Activated CD8-positive, alpha-beta memory T cell treated with anti-CD3 and anti-CD28 coated beads for 1 hour (primary cell): Measurements from ENCODE around the gene PLSCR3.
"Not testable (repeated sequence)": the region's sequence is repeated elsewhere in the genome, so short reads cannot be mapped to it uniquely, and the experiment has no call there.

Experiments
- DNase-seq, 2 donors: peaks; one replicate each; pipeline ENCODE4 v3.0.0-alpha.2; 2020; ENCODE audit warnings: low read depth in 1 of 2; ENCODE audit errors: extremely low read depth in 1 of 2

PLSCR3 gene

DNA sequence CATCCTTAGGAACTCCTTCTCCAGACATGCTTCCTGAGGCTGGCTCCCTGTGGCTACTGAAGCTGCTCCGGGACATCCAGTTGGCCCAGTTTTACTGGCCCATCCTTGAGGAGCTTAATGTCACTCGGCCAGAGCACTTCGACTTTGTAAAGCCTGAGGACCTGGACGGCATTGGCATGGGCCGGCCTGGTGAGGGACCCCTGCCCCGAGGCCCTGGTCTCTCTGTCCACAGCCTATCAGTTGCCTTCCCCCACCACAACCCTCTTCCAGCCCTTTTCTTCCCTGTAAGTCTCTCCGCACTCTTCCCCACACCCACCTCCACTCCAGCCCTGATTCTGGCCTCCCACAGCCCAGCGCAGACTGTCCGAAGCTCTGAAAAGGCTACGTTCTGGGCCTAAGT lies 11.4 kb downstream of the PLSCR3 start:
- no peak for DNase-seq

DNA sequence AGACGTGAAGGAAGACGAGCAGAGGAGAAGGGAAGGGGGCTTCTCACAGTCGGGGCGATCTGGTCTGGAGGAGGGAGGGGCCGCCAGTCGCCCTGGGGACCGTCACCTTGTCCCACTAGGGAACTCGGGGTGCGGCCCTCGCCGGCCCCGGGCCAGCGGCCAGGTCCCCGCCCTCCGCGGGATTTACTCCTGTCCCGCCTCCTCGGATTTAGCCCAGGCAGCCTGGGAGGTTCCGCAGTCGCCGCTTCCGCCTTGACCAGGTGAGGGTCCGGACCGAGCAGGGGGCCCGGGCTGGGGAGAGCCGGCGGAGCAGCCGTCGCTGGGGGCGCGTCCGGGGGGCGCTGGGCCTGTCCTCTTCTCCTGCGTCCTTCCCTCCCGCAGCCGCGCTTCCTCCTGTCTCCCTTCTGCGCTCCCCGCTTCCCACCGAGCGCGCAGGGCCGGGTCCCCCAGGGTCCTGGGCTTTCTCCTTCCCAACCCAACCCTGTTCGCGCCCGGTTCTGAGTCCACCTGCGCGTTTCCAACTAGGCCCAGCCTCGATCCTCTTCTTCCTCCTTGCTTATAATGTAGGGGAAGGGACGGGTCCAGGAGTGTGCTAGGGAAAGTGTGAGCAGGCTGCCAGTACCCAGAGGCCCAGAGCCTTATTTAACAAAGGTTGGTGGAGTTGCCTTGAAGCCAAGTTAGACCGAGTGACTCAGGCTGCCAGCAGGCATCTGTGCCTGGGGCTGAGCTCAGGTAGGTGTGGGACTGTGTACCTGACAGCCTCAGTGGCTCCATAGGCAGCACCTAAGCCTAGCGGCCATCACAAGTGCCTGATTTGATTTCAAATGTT lies 13.3 kb downstream of the PLSCR3 start, which contains the start of gene TNK1:
Gene TNK1, plus strand, starts transcription at position 235 of the 829 bp plus-strand sequence. CDS start 1,838 bp downstream, outside the sequence.
- no peak for DNase-seq

DNA sequence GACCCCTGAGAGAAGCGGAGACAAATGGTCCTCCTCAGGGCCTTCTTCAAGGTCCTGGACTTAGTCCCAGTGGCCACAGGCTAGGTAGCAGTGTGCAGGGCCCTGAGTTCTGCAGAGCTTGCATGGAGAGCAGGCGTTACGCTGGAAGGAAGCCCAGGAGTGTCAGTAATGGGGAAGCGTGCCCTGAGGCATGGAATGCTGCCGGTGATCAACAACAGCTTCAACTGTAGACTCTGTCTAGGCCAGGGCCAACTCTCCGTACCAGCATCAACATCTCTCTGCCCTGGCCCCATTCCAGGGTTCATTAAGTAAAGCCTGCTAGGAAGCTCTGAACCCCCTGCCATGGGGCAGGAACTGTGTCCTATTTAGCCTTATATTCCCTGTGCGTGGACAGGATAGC lies 14.0 kb downstream of the PLSCR3 start:
- no peak for DNase-seq

DNA sequence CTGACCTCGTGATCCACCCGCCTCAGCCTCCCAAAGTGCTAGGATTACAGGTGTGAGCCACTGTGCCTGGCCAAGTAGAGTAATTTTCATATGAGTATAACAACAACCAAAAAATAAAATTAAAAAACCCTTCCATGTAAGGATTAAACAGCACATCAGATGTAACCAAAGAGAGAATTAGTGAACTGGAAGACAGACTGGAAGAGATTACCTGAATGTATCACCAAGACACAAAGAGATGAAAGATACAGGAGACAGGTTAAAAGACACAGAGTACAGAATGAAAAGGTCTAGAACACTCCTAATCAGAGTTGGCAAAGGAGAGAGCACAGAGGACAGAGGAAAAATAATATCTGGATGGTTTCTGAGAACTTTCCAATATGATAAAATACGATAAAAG lies 15.2 kb downstream of the PLSCR3 start:
- no peak for DNase-seq

DNA sequence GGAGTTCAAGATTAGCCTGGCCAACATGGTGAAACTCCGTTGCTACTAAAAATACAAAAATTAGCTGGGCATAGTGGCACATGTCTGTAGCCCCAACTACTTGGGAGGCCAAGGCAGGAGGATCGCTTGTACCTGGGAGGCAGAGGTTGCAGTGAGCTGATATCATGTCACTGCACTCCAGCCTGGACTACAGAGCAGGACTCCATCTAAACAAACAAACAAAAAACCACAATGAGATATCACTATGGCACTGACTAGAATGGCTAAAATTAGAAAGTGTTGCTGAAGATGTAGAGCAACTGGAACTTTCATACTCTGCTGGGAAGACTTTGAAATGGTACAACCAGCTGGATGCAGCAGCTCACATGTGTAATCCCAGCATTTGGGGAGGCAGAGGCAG lies 20.0 kb downstream of the PLSCR3 start:
- DNase-seq = no peak

DNA sequence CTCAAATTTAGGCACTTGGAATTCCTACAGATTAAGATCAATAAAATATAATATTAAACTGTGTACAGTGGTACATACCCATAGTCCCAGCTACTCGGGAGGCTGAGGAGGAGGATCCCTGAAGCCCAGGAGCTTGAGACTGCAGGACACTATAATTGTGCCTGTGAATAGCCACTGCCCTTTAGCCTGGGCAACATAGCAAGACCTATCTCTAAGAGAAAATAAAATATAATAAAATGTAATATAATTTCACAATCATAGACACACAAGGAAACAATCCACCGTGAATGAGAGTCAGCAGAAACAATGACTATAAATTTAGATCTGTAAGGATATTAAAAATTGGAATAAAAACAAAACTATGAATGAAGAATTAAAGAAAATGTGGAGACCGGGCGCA lies 23.5 kb downstream of the PLSCR3 start:
- DNase-seq = no peak

DNA sequence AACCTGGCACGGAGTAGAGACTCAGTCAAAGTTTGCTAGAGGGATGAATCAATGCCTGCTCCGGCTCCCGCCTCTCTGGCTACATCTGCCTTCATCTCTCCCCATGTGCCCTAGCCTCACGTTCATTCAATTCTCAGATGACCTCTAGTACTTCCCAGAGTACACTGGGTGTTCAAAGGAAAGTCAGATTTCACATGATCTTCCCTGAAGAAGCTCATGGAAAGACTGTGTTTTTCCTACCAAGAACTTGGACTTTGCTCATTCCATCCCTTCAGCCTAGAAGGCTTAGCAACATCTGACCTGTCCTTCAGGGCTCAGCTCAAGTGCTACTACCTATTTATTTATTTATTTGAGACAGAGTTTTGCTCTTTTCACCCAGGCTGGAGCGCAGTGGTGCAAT lies 24.5 kb downstream of the PLSCR3 start:
- no peak for DNase-seq

DNA sequence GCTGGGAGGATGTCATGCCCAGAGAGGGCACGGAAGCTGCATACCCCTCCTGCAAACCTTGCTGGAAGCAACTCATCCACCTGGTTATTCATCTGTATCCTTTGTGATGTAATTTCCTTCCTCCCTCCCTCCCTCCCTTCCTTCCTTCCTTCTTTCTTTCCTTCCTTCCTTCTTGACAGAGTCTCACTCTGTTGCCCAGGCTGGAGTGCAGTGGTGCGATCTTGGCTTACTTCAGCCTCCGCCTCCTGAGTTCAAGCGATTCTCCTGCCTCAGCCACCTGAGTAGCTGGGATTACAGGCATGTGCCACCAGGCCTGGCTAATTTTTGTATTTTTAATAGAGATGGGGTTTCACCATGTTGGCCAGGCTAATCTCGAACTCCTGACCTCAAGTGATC lies 25.7 kb downstream of the PLSCR3 start:
- not testable (repeated sequence) for DNase-seq

DNA sequence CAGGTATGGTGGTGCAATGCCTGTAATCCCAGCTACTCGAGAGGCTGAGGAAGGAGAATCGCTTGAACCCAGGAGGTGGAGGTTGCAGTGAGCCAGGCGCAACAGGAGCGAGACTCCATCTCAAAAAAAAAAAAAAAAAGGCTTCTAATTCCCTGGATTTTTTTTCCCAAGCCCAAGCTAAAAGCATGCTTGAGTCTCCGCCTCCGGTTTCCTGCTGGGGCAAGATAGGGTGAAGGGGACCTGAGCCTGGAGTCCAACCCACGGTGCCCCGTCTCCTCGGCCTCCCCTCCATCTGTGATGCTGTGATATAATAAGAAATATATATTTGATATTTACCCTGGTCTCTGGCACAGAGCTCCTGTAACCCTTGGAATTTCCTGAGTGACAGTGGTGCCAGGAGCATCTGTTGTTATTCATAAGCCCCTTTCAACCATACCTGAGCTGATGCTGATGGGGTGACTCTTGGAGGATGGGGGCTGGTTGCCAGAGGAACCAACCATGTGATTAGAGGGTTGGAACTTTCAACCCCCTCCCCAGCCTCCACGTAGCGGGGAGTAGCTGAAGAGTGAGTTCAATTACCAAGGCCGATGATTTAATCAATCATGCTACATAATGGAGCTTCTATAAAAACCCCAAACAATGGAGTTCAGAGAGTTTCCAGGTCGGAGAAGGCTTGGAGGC lies 26.3 kb downstream of the PLSCR3 start:
- DNase-seq = no peak

DNA sequence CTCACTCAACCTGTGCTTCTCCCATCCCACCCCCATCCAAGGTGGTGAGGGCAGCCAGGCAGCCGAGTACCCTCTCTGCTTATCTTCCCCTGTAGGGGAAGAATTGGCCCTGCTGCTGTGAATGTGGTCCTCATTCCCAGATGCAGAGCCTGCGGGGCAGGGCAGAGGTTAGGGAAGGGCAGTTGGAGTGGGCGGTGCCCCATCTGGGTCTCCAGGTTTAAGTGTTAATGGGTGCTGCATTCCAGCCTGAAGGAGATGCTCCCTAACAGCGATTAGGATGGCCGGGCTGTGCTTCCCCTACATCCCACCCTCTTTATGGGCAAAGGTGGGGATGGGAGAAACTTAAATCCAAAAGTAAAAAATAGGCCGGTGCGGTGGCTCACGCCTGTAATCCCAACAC lies 27.2 kb downstream of the PLSCR3 start:
- no peak for DNase-seq

DNA sequence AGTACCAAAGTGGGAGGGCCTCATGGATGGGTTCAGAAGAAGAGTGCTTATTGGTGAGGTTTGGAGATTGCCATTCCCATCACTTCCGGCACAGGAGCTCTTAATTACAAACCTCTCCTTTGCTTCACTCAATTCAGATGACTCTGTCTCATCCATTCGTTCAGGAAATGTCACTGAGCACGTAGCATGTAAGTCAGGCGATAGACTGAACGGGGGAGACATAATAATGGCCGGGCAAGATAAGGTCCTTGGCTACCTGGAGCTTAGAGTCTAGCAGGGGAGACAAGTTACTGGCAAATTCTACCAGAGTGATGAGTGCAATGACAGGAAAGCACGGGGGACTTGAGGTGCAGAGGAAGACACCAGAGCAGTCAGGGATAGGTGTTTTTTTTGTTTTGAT lies 28.4 kb downstream of the PLSCR3 start:
- DNase-seq = not testable (repeated sequence)

DNA sequence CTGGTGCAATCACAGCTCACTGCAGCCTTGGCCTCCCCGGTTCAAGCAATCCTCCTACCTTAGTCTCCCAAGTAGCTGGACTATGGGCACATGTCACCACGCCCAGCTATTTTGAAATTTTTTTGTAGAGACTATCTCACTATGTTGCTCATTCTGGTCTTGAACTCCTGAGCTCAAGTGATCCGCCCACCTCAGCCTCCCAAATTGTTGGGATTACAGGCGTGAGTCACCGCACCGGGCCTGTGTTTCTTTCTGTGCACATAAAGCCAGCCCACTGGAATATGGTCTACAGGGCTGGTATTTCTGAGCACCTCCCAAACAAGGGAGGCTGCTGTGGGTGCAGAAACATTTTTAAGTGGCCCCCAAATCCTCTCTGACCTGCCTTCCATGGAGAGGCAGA lies 31.0 kb downstream of the PLSCR3 start:
- no peak for DNase-seq

DNA sequence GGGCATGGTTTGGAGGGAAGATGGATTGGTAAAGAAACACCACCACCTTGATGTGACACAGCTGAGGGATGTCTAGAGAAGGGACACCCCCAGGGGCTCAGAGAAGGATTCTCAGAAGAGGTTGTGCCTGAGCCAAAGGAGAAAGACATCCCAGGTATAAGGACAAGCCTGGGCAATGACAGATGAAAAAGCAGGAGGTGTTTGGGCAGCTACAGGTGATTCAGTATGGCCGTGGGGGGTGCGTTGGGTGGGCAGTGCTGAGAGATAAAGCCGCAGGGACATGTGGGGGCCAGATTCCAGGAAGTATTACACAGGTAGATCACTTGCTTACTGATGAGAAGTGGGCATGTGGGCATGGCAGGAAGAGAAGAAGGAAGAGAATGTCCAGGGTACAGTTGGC lies 32.4 kb downstream of the PLSCR3 start:
- DNase-seq = no peak

DNA sequence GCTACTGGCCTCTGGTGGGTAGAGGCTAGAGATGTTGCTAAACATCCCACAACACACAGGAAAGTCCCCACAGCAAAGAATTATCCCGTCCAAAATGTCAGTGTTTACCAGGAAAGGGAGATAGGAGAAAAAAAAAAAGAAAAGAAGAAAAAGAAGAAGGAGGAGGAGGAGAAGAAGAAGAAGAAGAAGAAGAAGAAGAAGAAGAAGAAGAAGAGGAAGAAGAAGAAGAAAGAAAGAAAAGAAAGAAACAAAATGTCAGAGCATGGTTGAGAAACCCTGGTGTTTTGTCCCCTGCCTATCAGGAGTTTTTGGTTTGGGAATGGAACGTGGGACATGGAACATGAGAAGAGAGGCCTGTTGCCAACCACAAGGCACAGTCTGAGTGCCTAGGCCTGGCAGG lies 36.9 kb downstream of the PLSCR3 start:
- DNase-seq = no peak

DNA sequence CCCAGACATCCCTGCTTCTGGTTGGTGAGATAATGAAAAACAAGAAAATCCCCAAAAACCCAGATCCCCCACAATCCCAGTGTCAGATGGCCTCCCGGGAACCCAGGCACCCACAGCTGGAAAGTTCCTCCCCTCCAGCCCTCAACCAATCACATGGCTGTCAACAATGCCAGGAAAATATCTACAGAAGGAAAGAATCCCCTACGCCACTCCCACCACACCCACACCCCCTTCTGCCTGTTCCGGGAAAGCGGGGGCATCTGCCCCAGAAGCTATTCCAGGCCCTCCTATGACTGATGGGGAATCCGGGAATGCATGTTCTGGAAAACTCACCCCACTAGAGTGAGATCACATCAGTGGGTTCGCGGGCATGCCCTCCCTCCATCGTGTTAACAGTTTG lies 37.6 kb downstream of the PLSCR3 start:
- DNase-seq = no peak

DNA sequence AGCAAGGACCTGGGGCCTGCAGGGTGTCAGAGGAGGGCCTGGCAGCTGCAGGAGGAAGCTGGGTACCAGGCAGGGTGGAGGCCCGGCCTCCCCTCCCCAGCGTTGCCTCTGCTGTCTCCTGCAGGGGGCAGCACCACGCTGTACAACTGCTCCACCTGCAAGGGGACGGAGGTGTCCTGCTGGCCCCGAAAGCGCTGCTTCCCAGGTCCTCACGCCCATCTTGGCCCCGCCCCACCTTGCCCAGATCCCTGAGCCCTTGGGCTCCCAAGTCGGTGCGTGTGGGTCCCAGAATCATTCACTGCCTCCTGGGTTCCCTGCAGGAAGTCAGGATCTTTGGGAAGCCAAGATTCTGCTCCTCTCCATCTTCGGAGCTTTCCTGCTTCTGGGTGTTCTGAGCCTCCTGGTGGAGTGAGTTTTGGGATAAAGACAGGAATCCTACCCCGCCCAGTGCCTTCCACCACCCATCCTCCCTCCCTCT lies 38.2 kb downstream of the PLSCR3 start:
- peak; percentile 63 to 80 for DNase-seq

DNA sequence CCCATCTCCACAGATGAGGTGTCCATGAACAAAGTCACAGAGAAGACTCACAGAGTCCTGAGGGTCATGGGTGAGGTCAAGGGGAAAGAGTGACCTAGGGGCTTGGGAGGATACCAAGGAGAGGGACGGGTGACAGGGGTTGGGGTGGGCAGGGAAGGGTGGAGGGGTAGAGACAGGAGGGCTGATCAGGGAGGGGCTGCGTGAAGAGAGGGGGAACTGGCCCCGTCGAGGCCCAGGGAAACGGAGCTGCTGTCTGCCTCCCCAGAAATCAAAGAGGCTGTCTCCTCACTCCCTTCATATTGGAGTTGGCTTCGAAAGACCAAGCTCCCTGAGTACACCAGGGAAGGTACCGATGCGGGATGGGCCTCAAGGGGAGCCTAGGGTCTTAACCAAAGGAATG lies 38.8 kb downstream of the PLSCR3 start:
- DNase-seq = no peak

DNA sequence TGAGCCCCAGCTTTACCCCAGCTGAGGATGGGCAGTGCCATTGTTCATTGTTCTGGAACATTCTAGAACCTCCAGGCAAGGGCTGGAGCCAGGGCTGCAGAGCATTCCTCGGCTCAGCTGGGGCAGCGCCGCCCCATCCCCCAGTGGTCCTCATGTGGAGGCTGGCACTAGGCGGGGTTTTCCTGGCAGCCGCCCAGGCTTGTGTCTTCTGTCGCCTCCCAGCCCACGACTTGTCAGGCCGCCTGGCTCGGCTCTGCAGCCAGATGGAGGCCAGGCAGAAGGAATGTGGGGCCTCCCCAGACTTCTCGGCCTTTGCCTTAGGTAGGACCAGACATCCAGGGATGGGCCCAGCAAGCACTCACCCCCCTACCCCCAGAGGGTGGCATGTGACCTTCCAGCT lies 39.3 kb downstream of the PLSCR3 start, which contains the start of gene TMEM95:
Gene TMEM95, plus strand, starts transcription at position 104 of the 400 bp plus-strand sequence. Its CDS starts 49 bp downstream, at position 153.
- no peak for DNase-seq

DNA sequence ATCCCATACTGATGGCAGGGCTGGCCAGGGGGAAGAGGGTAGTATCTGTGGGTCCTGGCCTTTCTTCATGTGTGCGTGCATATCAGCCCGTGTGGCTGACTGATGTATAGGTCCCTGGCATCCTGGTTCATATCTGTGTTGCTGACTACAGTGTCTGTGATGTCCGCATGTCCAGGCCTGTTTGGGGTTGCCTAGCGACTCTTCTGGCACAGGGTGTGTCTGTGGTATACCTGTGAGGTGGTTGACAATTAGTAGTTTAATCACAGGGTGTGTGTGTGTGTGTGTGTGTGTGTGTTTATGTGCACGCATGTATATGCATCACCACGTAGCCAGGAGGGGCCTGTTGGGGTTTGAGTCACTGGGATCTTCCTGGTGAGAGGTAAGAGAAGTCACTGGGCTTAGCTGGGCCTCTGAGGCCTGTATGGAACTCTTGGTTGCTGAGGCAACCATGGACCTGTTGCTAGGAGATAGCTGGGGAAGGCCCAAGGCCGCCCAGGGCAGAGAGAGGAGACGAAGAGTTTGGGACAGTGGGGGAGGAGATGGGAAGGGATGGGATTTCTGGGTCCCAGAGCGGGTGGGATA lies 40.0 kb downstream of the PLSCR3 start:
- DNase-seq = no peak

DNA sequence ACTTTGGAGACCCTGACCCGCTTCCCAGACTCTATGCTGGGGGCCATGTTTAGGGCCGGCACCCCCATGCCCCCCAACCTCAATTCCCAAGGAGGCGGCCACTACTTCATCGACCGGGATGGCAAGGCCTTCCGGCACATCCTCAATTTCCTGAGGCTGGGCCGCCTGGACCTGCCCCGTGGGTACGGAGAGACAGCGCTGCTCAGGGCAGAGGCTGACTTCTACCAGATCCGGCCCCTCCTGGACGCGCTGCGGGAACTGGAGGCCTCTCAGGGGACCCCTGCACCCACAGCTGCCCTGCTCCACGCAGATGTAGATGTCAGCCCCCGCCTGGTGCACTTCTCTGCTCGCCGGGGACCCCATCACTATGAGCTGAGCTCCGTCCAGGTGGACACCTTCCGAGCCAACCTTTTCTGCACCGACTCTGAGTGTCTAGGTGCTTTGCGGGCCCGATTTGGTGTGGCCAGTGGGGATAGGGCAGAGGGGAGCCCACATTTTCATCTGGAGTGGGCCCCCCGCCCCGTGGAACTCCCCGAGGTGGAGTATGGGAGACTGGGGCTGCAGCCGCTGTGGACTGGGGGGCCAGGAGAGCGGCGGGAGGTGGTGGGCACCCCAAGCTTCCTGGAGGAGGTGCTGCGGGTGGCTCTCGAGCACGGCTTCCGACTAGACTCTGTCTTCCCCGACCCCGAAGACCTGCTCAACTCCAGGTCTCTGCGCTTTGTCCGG lies 41.3 kb downstream of the PLSCR3 start:
- DNase-seq = no peak

DNA sequence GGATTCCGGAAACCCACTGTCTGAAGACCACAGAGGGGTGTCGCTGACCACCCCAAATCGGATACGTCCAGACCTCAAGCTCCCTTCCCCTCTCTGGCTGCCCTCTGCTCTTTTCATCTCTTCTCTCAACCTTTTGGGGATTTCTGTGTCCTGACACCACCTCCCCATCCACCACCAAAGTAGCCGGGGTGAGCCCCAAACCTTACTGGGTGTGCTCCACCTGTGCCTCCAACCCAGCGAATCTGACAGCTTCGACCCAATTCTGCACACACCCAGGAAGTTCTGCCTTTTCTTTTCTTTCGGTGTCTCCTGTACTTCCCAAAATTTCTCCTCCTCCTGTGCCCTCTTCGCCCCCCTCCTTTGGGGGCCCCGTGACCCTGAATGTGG lies 41.8 kb downstream of the PLSCR3 start:
- no peak for DNase-seq
